IPS DF 6.9 (cell line): ENCODE measurements around the gene TPRG1.

Experiments used
- DNase-seq: peaks from one replicate; pipeline ENCODE4 v3.0.0-alpha.2; 2013; ENCODE audit warnings: low read depth, low spot score
- H3K27ac ChIP-seq: one replicate; pipeline ENCODE4 v1.5.1; 2013; ENCODE audit warnings: low read length, control low read depth
- H3K27me3 ChIP-seq: 2 replicates; pipeline ENCODE4 v1.6.1; 2013; ENCODE audit warnings: mild to moderate bottlenecking, low read length; ENCODE audit not compliant: control insufficient read depth, insufficient read depth
- H3K36me3 ChIP-seq: 2 replicates; pipeline ENCODE4 v1.6.1; 2013; ENCODE audit warnings: low read length; ENCODE audit not compliant: control insufficient read depth, insufficient read depth
- H3K4me1 ChIP-seq: 2 replicates; pipeline ENCODE4 v1.6.1; 2013; ENCODE audit warnings: low read length; ENCODE audit not compliant: control insufficient read depth, insufficient read depth
- H3K4me3 ChIP-seq: 2 replicates; pipeline ENCODE4 v1.5.1; 2013; ENCODE audit warnings: mild to moderate bottlenecking, low read length
- H3K9me3 ChIP-seq: 2 replicates; pipeline ENCODE4 v1.6.1; 2013; ENCODE audit warnings: low read length, inconsistent platforms; ENCODE audit not compliant: control insufficient read depth, insufficient read depth
- WGBS: extraction: QIAGEN DNeasy Blood & Tissue Kit; methylation state at CpG from one replicate; pipeline ENCODE4 v1.1.7; 2013; ENCODE audit warnings: mixed read lengths, missing lambda C conversion rate; ENCODE audit not compliant: insufficient read length, insufficient coverage; 5-methylcytosine and 5-hydroxymethylcytosine counted together

Gene TPRG1

GRCh38 chr3:189225431-189225830, 53.7 kb downstream of the TPRG1 start:
- no peak overlapping the region for H3K27ac ChIP-seq
- no peaks in the 10 kb centered on the region for H3K4me1 ChIP-seq
- no peak for DNase-seq
- no peaks in the 10 kb centered on the region for H3K27me3 ChIP-seq
- H3K36me3 ChIP-seq: no peaks in the 10 kb centered on the region
- H3K4me3 ChIP-seq: no peak overlapping the region
- no CpG with 5 or more reads among the region's 3 CpGs for WGBS
- H3K9me3 ChIP-seq: no peaks in the 10 kb centered on the region

DNA sequence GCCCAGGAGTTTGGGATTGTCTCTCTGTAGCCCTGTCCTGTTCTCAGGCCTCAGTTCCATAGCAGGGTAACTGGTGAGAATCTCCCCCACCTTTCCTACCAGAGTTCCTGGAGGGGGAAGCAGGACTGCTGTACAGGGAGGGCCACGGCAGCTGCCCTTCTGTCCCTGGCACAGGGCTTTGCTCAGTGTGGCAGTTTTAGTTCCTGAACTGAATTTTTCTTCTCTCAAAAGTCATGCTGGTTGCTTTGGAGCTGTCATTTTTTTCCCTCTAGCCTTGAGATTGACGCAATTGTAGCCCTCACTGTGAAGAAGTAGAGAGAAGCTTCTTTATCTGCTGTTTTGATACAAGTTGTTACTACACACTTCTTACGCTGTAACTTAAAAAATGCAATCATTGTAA, 55.5 kb downstream of the TPRG1 start:
- WGBS: no CpG with 5 or more reads among the region's 3 CpGs
- Histone ChIP-seq H3K4me3 (no peak overlapping the region), H3K4me1 (no peaks in the 10 kb centered on the region)

GRCh38 chr3:189229196-189229828, 57.5 kb downstream of the TPRG1 start:
- DNase-seq: no peak
- WGBS: no CpG with 5 or more reads among the region's 5 CpGs
- H3K9me3 ChIP-seq: no peaks in the 10 kb centered on the region
- H3K4me1 ChIP-seq: no peaks in the 10 kb centered on the region
- H3K4me3 ChIP-seq: no peak overlapping the region
- no peaks in the 10 kb centered on the region for H3K36me3 ChIP-seq
- no peaks in the 10 kb centered on the region for H3K27me3 ChIP-seq
- H3K27ac ChIP-seq: no peak overlapping the region

More for the DNA sequence above, 55.5 kb downstream of the TPRG1 start:
- no peaks in the 10 kb centered on the region for H3K36me3 ChIP-seq
- no peaks in the 10 kb centered on the region for H3K27me3 ChIP-seq
- no peak for DNase-seq
- H3K27ac ChIP-seq: no peak overlapping the region
- no peaks in the 10 kb centered on the region for H3K9me3 ChIP-seq

- no peak for DNase-seq
- Histone ChIP-seq H3K27me3 (no peaks in the 10 kb centered on the region), H3K9me3 (no peaks in the 10 kb centered on the region), H3K4me3 (no peak overlapping the region), H3K4me1 (no peaks in the 10 kb centered on the region), H3K27ac (no peak overlapping the region), H3K36me3 (no peaks in the 10 kb centered on the region)
- WGBS: no CpG with 5 or more reads among the region's 3 CpGs
These were observed 61.0 kb downstream of the TPRG1 start for GRCh38 chr3:189232790-189233189.

GRCh38 chr3:189233225-189233858, 61.6 kb downstream of the TPRG1 start:
- H3K36me3 ChIP-seq: no peaks in the 10 kb centered on the region
- DNase-seq: peak; percentile 31
- H3K27me3 ChIP-seq: no peaks in the 10 kb centered on the region
- no CpG with 5 or more reads among the region's 5 CpGs for WGBS
- no peak overlapping the region for H3K4me3 ChIP-seq
- H3K4me1 ChIP-seq: no peaks in the 10 kb centered on the region
- H3K9me3 ChIP-seq: no peaks in the 10 kb centered on the region
- no peak overlapping the region for H3K27ac ChIP-seq

GRCh38 chr3:189235214-189235613, 63.4 kb downstream of the TPRG1 start:
- no peak overlapping the region for H3K4me3 ChIP-seq
- no peaks in the 10 kb centered on the region for H3K9me3 ChIP-seq
- H3K27me3 ChIP-seq: no peaks in the 10 kb centered on the region
- no peak for DNase-seq
- H3K4me1 ChIP-seq: no peaks in the 10 kb centered on the region
- WGBS: no CpG with 5 or more reads among the region's 2 CpGs
- no peak overlapping the region for H3K27ac ChIP-seq
- H3K36me3 ChIP-seq: no peaks in the 10 kb centered on the region

DNA sequence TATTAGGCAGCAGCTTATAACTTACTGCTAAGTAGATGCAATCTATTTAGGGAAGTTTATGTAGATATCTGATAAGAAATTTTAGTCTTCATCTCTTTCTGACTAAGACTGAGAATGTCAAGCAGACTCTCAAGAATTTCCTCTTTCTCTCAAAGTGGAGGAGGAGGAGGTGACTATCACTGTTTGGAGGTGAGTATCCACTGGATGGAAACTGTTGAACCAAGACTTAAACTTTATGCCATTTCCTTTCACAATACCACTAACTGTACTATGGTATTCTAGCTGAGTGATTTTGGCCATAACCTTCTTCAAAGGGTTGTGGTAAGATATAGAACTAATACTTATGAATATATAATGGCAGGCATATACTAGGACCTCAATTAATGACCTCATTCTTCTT, 64.6 kb downstream of the TPRG1 start:
- H3K9me3 ChIP-seq: no peaks in the 10 kb centered on the region
- no peaks in the 10 kb centered on the region for H3K27me3 ChIP-seq
- no peak overlapping the region for H3K4me3 ChIP-seq
- no peak for DNase-seq
- no peaks in the 10 kb centered on the region for H3K4me1 ChIP-seq
- H3K36me3 ChIP-seq: no peaks in the 10 kb centered on the region
- no peak overlapping the region for H3K27ac ChIP-seq

GRCh38 chr3:189237526-189237925, 65.8 kb downstream of the TPRG1 start:
- Histone ChIP-seq H3K4me3 (no peak overlapping the region), H3K9me3 (no peaks in the 10 kb centered on the region), H3K36me3 (no peaks in the 10 kb centered on the region), H3K4me1 (no peaks in the 10 kb centered on the region), H3K27ac (no peak overlapping the region), H3K27me3 (no peaks in the 10 kb centered on the region)
- DNase-seq: no peak
- WGBS: no CpG with 5 or more reads among the region's 4 CpGs

DNA sequence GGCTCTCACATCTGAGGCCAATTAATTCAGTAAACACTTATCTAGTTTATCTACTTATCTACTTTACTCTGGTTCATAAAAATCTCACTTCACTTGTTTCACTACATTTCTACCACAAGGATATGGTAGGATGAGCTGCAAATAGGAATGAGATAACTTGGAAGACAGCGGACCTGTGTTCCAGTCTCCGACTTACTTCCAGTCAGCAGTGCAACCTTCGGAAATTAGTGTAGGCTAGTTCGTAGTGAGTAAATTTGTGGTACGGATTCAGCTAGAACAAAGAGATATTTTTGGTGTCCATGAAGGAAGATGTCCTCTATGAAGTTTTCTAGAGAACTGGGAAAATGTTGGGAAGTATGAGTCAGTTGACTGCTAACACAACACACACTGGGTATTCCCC, 66.3 kb downstream of the TPRG1 start:
- Histone ChIP-seq H3K4me3 (no peak overlapping the region), H3K9me3 (no peaks in the 10 kb centered on the region), H3K36me3 (no peaks in the 10 kb centered on the region), H3K27ac (no peak overlapping the region), H3K4me1 (no peaks in the 10 kb centered on the region), H3K27me3 (no peaks in the 10 kb centered on the region)
- DNase-seq: no peak
- WGBS: no CpG with 5 or more reads among the region's 5 CpGs

DNA sequence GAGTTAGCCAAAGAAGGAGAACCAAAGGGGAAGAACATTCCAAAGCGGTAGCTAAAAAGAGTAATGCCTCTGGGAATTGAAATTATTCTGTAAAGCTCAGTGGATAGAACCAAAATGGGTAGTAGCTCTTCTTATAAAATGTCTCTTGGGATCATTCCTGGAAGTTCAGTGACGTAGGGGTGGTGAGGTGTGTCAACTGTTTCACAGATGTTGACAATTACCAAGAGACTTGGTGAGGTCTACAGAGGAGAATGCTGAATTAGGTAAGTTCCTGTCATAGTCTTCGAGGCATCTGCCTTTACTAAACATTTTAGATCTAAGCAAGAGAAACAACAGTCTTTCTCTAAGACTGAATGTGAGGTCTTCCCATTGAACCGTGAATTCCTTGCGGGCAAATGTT, 67.8 kb downstream of the TPRG1 start:
- DNase-seq: no peak
- Histone ChIP-seq H3K4me1 (no peaks in the 10 kb centered on the region), H3K36me3 (no peaks in the 10 kb centered on the region), H3K27ac (no peak overlapping the region), H3K4me3 (no peak overlapping the region), H3K9me3 (no peaks in the 10 kb centered on the region), H3K27me3 (no peaks in the 10 kb centered on the region)
- WGBS: no CpG with 5 or more reads among the region's 5 CpGs

DNA sequence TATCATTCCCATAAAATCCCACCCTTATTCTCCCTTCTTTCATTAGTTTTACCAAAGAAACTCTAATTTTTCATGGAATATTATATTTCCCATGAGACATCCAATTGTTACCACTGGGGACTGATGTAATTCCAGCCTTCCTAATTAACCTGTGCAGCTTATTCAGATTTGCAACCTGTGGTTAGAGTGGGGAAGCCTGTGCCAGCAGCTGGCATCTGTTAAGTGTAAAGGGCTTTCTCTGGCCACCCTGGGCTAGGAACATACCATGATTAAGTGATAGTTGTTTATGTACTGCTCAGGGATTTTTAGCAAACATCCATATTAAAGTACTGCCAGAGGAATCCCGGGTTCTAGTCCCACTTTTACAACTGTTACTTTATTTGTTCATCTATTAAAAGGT, 78.2 kb downstream of the TPRG1 start:
- WGBS: no CpG with 5 or more reads among the region's 1 CpG
- no peaks in the 10 kb centered on the region for H3K9me3 ChIP-seq
- no peak for DNase-seq
- no peak overlapping the region for H3K4me3 ChIP-seq
- no peak overlapping the region for H3K27ac ChIP-seq
- no peaks in the 10 kb centered on the region for H3K36me3 ChIP-seq
- H3K4me1 ChIP-seq: no peaks in the 10 kb centered on the region
- no peaks in the 10 kb centered on the region for H3K27me3 ChIP-seq
